ENCODE data around the gene ZNHIT1.

ZNHIT1 gene

GRCh38 chr7:101217388-101218235, at the start of gene ZNHIT1, which contains the start of gene PLOD3:
TSS of gene ZNHIT1 (plus strand) at chr7:101218165. CDS start at chr7:101218196, 31 bp downstream.
TSS of gene PLOD3 (minus strand) at chr7:101217581. CDS start at chr7:101217274, 307 bp downstream.
- H3K4me1 ChIP-seq, result peaks cover 53% of the 10 kb centered on the region
- peak within 1 kb of the TSS; percentile 74 for H3K27ac ChIP-seq
- peak within 1 kb of the TSS; percentile 88 for H3K4me3 ChIP-seq
- no peak for TF ChIP-seq Cebpa-rat (IDR thresholded peaks at IDR 0.05)
- peak within 1 kb of the TSS; percentile 94 for H3K4me2 ChIP-seq
- H3K9me3 ChIP-seq, result no peaks in the 10 kb centered on the region
- H3K36me3 ChIP-seq, result peaks cover 50% of the 10 kb centered on the region
- peaks cover 41% of the 10 kb centered on the region for H4K20me1 ChIP-seq
- H3K9ac ChIP-seq, result peak within 1 kb of the TSS; percentile 77
- H3K27me3 ChIP-seq, result no peaks in the 10 kb centered on the region

DNA sequence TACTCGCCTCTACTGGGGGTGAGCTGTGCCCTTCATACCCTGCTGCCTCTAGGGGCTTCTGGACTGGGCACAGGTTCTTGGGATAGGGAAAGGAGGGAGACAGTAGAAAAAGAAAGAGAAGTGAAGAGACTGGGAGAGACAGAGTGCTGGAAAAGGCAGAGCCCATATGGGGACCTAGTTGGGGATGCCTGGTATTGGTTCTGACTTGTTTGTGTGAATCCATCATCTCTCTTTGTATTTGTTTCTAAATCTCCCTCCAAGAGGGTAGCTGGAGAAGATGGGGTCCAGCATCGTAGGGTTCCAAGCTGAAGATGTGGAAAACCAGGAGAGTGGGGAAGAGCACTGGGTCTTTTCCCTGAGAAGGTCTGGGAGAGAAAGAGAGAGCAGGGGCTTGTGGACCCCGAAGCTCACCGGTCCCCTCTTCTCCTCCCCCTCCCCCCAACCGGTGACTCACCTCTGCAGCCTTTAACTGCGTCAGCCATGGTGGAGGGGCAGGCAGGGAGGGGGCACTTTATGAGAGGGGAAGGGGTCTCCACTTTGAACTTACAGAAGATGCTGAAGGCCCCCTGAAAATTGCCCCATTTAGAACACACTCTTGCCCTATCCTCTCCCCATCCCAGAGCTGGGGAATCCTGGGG, 49.4 kb upstream of the ZNHIT1 start:
- no peak for TF ChIP-seq Cebpa-rat (IDR thresholded peaks at IDR 0.05)
- no peaks in the 10 kb centered on the region for H3K36me3 ChIP-seq
- H4K20me1 ChIP-seq, result peaks cover 63% of the 10 kb centered on the region
- H3K4me1 ChIP-seq, result peaks cover 94% of the 10 kb centered on the region
- no peak overlapping the region for H3K4me3 ChIP-seq
- H3K9me3 ChIP-seq, result peaks cover 15% of the 10 kb centered on the region
- H3K27ac ChIP-seq, result no peak overlapping the region
- peak overlapping the region; percentile 100; the same call in 1 of the 2 replicates for H3K4me2 ChIP-seq
- no peak overlapping the region for H3K9ac ChIP-seq
- peaks cover 95% of the 10 kb centered on the region for H3K27me3 ChIP-seq

DNA sequence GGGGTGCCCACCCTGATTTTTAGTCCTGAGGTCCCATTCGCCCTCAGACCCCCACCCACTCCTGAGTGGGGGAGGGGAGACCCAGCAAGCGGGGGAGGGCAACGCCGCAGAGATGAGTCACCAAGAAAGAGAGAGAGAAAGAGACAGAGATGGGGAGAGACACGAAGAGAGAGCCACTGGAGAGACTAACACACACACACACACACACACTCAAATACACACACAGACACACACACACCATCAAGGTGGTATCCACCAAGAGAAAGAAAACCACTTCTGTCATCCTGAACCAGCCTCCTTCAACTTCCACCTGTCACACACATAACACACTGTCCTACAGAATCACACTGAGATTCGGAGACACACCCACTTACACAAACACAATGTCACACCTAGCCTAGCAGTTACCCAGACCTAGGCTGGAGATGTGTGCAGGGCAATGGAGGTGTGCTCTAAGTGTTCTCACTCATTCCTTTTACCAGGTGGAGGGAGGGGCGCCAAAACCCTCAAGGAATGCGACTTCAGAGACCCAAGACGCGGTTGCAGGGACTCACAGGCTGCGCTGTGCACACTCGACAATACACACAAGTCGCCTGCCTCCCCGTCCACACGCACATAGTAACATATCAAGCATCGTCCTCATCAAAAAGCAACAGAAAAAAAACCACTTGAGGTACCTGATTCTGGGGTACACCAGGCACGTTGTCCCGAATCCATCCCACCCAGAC, 48.7 kb upstream of the ZNHIT1 start:
- H3K9me3 ChIP-seq, result peaks cover 22% of the 10 kb centered on the region
- no peak overlapping the region; the same call in 1 of the 2 replicates for H3K4me3 ChIP-seq
- peaks cover 99% of the 10 kb centered on the region for H3K27me3 ChIP-seq
- no peak overlapping the region for H3K27ac ChIP-seq
- peaks cover 56% of the 10 kb centered on the region for H4K20me1 ChIP-seq
- no peaks in the 10 kb centered on the region for H3K36me3 ChIP-seq
- H3K9ac ChIP-seq, result no peak overlapping the region
- TF ChIP-seq Cebpa-rat (IDR thresholded peaks at IDR 0.05), result no peak
- H3K4me1 ChIP-seq, result peaks cover 94% of the 10 kb centered on the region
- peak overlapping the region; percentile 96 for H3K4me2 ChIP-seq

DNA sequence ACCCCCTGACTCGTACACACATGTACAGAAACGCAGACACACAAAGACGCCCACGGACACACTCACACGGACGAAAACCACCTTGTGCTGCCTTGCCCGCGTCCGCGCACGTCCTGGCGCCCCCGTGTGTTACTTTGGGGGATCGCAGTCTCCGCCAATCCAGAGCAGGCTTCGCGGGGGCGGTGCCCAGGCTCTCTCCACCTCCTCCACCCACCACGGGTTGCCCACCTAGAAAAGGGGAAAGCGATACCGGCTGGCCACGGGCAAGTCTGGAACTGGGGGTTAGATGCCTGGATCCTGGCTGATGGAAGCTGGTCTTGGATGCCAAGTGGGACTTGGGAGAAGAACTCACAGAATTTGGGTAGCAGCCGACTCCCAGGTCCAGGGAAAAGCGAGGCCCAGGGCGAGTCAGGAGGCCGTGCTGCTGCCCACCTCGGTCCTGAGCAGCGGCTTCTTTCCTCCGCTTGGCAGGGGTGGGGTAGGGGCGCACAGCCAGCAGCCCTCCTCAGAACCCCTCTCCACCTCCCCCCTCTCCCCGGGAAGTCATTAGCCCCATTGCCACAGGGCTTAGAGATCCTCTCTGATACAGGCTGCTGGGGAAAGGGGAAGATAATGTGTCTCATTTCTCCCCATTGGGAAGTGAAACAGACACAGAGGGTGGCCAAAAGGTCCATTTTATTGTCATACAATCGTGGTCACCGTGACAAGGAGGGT, 48.0 kb upstream of the ZNHIT1 start:
- peaks cover 24% of the 10 kb centered on the region for H3K9me3 ChIP-seq
- no peak overlapping the region for H3K9ac ChIP-seq
- no peaks in the 10 kb centered on the region for H3K36me3 ChIP-seq
- peak overlapping the region; percentile 96 for H3K4me2 ChIP-seq
- H3K4me3 ChIP-seq, result peak overlapping the region; percentile 55
- H3K27me3 ChIP-seq, result peaks cover 99% of the 10 kb centered on the region
- no peak for TF ChIP-seq Cebpa-rat (IDR thresholded peaks at IDR 0.05)
- peaks cover 49% of the 10 kb centered on the region for H4K20me1 ChIP-seq
- H3K27ac ChIP-seq, result no peak overlapping the region
- H3K4me1 ChIP-seq, result peaks cover 94% of the 10 kb centered on the region

DNA sequence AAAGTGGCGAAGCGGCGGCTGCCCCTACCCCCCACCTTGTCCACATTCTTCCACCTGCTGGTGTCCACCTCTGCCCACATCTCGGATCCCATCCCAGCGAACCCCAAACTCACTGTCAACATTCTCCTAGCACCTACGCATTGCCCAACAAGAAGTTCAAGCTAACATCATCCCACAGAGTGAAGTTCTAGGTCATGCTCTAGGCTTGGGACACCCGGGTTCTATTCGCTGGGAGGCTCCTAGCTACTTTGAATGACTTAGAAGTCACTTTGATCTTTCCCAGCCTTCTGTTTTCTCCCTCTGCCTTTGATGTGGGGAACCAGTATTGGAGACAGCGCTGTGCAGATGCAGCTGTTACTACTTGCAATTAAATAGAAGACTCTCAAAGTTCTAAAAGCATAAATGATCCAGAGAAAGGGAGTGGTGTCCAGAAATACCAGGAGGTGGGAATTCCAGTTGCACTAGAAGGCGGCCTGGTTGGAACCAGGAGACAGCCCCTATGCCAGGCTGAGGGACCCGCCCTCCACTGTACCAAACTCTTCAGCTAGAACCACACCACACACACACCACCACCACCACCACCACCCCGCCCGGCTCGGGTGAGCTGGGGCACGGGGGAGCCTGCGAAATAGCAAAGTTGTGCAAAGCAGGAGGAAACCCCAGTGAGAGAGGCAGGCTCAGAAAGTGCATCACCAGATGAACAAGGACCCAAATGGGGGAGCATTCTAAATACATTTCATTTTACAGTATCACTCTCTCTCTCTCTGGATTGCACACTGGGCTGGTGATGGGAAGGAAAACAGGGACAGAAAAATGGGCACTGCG, 47.1 kb upstream of the ZNHIT1 start:
- Histone ChIP-seq H3K9ac (0 out of 2 replicates have a peak overlapping the region, but pooled peaks have one; percentile 10), H4K20me1 (peaks cover 43% of the 10 kb centered on the region), H3K4me2 (peak overlapping the region; percentile 96), H3K36me3 (no peaks in the 10 kb centered on the region), H3K4me3 (peak overlapping the region; percentile 55), H3K9me3 (peaks cover 24% of the 10 kb centered on the region), H3K27me3 (peaks cover 99% of the 10 kb centered on the region), H3K27ac (peak overlapping the region; percentile 50; the same call in 1 of the 2 replicates), H3K4me1 (peaks cover 90% of the 10 kb centered on the region)
- TF ChIP-seq Cebpa-rat (IDR thresholded peaks at IDR 0.05), result no peak

DNA sequence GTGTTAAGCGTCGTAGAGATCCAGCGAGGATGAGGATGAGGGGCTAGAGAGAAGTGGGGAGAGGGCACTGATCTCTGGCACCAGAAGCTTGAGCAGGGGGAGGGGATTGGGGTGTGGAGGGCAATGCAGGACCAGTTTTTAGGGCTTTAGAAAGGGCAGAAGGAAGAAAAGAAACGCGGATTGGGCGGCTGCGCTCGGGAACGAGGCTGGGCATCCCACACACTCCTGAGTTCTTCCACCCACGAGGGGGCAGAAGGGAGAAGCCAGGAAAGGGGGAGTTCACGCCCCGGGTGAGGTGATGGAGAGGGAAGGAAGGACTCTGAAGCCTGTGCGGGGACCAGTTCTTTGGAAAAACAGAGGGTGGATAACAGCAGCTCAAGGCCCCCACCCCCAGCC, 46.5 kb upstream of the ZNHIT1 start:
- Histone ChIP-seq H3K27ac (peak overlapping the region; percentile 50), H3K9ac (0 out of 2 replicates have a peak overlapping the region, but pooled peaks have one; percentile 10), H4K20me1 (peaks cover 39% of the 10 kb centered on the region), H3K4me2 (peak overlapping the region; percentile 96), H3K4me3 (peak overlapping the region; percentile 55), H3K27me3 (peaks cover 99% of the 10 kb centered on the region), H3K4me1 (peaks cover 90% of the 10 kb centered on the region), H3K36me3 (no peaks in the 10 kb centered on the region), H3K9me3 (peaks cover 24% of the 10 kb centered on the region)
- no peak for TF ChIP-seq Cebpa-rat (IDR thresholded peaks at IDR 0.05)

DNA sequence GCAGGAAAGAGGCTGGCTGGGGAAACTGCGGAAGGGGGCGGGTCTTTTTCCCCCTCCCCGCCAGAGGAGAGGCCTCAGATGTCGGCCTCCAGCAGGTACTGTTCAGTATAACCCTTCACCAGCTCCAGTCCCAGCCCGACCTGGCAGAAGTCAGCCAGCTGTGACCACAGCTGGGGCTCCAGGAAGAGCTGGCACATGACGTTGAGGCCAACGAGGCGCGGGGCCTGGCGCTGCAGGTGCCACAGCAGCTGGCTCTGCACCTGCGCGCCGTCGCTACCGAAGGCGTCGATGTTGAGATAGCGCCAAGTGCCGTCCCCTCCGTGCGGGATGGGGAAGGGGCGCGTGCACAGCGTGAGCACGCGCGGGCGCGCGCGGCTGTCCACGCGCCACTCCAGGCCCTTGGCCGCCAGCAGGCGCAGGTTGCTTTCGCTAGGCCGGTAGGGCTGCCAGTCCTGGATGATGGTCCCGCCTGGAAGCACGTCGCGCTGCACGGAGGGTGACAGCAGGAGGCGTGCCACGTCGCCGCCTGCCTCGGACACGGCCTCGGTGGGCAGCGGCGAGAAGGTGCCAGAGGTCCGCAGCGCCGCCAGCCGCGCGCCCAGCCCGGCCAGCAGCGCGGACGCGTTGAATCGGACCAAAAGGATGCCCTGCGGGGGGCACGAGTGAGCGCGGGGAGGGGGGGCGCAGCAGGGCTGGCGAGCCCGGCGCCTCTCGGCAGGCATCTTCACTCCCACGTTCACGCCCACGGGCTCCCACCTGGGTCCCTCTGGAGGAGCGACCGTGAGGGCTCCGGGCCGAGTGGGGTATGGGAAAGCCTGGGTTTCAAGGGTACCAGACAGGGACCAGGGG, 45.7 kb upstream of the ZNHIT1 start:
- Histone ChIP-seq H3K4me1 (peaks cover 92% of the 10 kb centered on the region), H3K27ac (peak overlapping the region; percentile 50), H3K4me3 (peak overlapping the region; percentile 55), H3K4me2 (peak overlapping the region; percentile 96), H3K9ac (no peak overlapping the region), H3K36me3 (no peaks in the 10 kb centered on the region), H3K9me3 (peaks cover 24% of the 10 kb centered on the region), H4K20me1 (peaks cover 35% of the 10 kb centered on the region), H3K27me3 (peaks cover 100% of the 10 kb centered on the region)
- no peak for TF ChIP-seq Cebpa-rat (IDR thresholded peaks at IDR 0.05)

Data from BLaER1 (cell line).